Rectal smooth muscle tissue (tissue), 1 donor: ENCODE results near the gene ZBTB1.
"Not testable (repeated sequence)": the region's sequence is repeated elsewhere in the genome, so short reads cannot be mapped to it uniquely, and the experiment has no call there.

ENCODE experiments used
- H3K27ac ChIP-seq: one replicate; pipeline ENCODE4 v1.7.0; 2013; ENCODE audit warnings: low read depth, low read length, inconsistent platforms
- H3K27me3 ChIP-seq: one replicate; pipeline ENCODE4 v1.7.0; 2013; ENCODE audit warnings: low read length; ENCODE audit not compliant: control insufficient read depth, insufficient read depth
- H3K36me3 ChIP-seq: one replicate; pipeline ENCODE4 v1.7.0; 2013; ENCODE audit warnings: low read length; ENCODE audit not compliant: control insufficient read depth, insufficient read depth
- H3K4me1 ChIP-seq: one replicate; pipeline ENCODE4 v1.7.0; 2013; ENCODE audit warnings: low read length; ENCODE audit not compliant: control insufficient read depth, insufficient read depth
- H3K4me3 ChIP-seq: one replicate; pipeline ENCODE4 v1.7.0; 2013; ENCODE audit warnings: low read length
- H3K9ac ChIP-seq: one replicate; pipeline ENCODE4 v1.7.0; 2013; ENCODE audit warnings: low read length

The ZBTB1 gene

GRCh38 chr14:64569138-64569631 is 64.6 kb downstream of the ZBTB1 start:
- H3K4me1 ChIP-seq, result peaks cover 28% of the 10 kb centered on the region
- peak overlapping the region; percentile 11 for H3K27ac ChIP-seq
- no peaks in the 10 kb centered on the region for H3K27me3 ChIP-seq
- H3K9ac ChIP-seq, result no peak overlapping the region
- H3K4me3 ChIP-seq, result no peak overlapping the region
- no peaks in the 10 kb centered on the region for H3K36me3 ChIP-seq

- H3K4me1 ChIP-seq, result peaks cover 28% of the 10 kb centered on the region
- not testable (repeated sequence) for H3K27ac ChIP-seq, H3K9ac ChIP-seq, H3K27me3 ChIP-seq, H3K4me3 ChIP-seq, H3K36me3 ChIP-seq
Measured at GRCh38 chr14:64569646-64570045, 65.1 kb downstream of the ZBTB1 start.

GRCh38 chr14:64572386-64573104 is 68.0 kb downstream of the ZBTB1 start:
- H3K27me3 ChIP-seq, result no peaks in the 10 kb centered on the region
- H3K9ac ChIP-seq, result no peak overlapping the region
- H3K4me1 ChIP-seq, result peaks cover 18% of the 10 kb centered on the region
- no peak overlapping the region for H3K4me3 ChIP-seq
- peak overlapping the region; percentile 84 for H3K27ac ChIP-seq
- no peaks in the 10 kb centered on the region for H3K36me3 ChIP-seq

- Histone ChIP-seq H3K9ac (no peak overlapping the region), H3K4me3 (no peak overlapping the region)
Measured at GRCh38 chr14:64573109-64573508, 68.5 kb downstream of the ZBTB1 start.

More at GRCh38 chr14:64573109-64573508, 68.5 kb downstream of the ZBTB1 start:
- Histone ChIP-seq H3K4me1 (peaks cover 18% of the 10 kb centered on the region), H3K36me3 (no peaks in the 10 kb centered on the region), H3K27me3 (no peaks in the 10 kb centered on the region), H3K27ac (peak overlapping the region; percentile 84)
